ENCODE measurements around the gene TMEM165.
"Not testable (repeated sequence)": the region's sequence is repeated elsewhere in the genome, so short reads cannot be mapped to it uniquely, and the experiment has no call there.

The TMEM165 gene

GRCh38 chr4:55395529-55396307, at the start of gene TMEM165:
Gene TMEM165 (plus strand): TSS chr4:55395957. CDS start chr4:55396190, 233 bp downstream.
- DNase-seq: peak; percentile 72

GRCh38 chr4:55345980-55346850, 49.5 kb upstream of the TMEM165 start, which contains the start of gene SRD5A3:
Gene SRD5A3 (plus strand): TSS chr4:55346242. CDS start chr4:55346337, 95 bp downstream.
- DNase-seq: peak; percentile 44

- no peak for DNase-seq
Observed at GRCh38 chr4:55346851-55347255, 48.9 kb upstream of the TMEM165 start.

GRCh38 chr4:55347610-55348228, 48.0 kb upstream of the TMEM165 start:
- DNase-seq: no peak

- no peak for DNase-seq
Observed at GRCh38 chr4:55348466-55348865, 47.3 kb upstream of the TMEM165 start.

GRCh38 chr4:55350870-55351269, 44.9 kb upstream of the TMEM165 start:
- not testable (repeated sequence) for DNase-seq

GRCh38 chr4:55351824-55352223, 43.9 kb upstream of the TMEM165 start:
- no peak for DNase-seq

GRCh38 chr4:55352726-55353125, 43.0 kb upstream of the TMEM165 start:
- no peak for DNase-seq

- not testable (repeated sequence) for DNase-seq
Observed at GRCh38 chr4:55353228-55353747, 42.5 kb upstream of the TMEM165 start.

- DNase-seq: no peak
Observed at GRCh38 chr4:55354648-55355047, 41.1 kb upstream of the TMEM165 start.

GRCh38 chr4:55355555-55355954, 40.2 kb upstream of the TMEM165 start:
- peak; percentile 13 for DNase-seq

GRCh38 chr4:55356991-55357461, 38.7 kb upstream of the TMEM165 start:
- DNase-seq: peak; percentile 31

GRCh38 chr4:55358246-55358645, 37.5 kb upstream of the TMEM165 start:
- DNase-seq: no peak

GRCh38 chr4:55358668-55359067, 37.1 kb upstream of the TMEM165 start:
- DNase-seq: no peak

GRCh38 chr4:55359397-55359916, 36.3 kb upstream of the TMEM165 start:
- no peak for DNase-seq

GRCh38 chr4:55362938-55363337, 32.8 kb upstream of the TMEM165 start:
- not testable (repeated sequence) for DNase-seq

- DNase-seq: no peak
Observed at GRCh38 chr4:55363691-55364351, 31.9 kb upstream of the TMEM165 start.

GRCh38 chr4:55364691-55365344, 30.9 kb upstream of the TMEM165 start:
- DNase-seq: no peak

GRCh38 chr4:55365345-55365728, 30.4 kb upstream of the TMEM165 start:
- no peak for DNase-seq

- DNase-seq: no peak
Observed at GRCh38 chr4:55366621-55367020, 29.1 kb upstream of the TMEM165 start.

- no peak for DNase-seq
Observed at GRCh38 chr4:55367084-55367722, 28.6 kb upstream of the TMEM165 start.
